Measurements from ENCODE around the gene KLHL11. TPM values are rescaled to one million over a fixed set of nuclear protein-coding genes. Genes with fewer than 3 reads are reported as not detected.
"Not testable (repeated sequence)": the region's sequence is repeated elsewhere in the genome, so short reads cannot be mapped to it uniquely, and the experiment has no call there.

Gene KLHL11
- total and polyA plus RNA-seq, 2 experiments from 2014 or later: 12.5 to 28.5 TPM

DNA sequence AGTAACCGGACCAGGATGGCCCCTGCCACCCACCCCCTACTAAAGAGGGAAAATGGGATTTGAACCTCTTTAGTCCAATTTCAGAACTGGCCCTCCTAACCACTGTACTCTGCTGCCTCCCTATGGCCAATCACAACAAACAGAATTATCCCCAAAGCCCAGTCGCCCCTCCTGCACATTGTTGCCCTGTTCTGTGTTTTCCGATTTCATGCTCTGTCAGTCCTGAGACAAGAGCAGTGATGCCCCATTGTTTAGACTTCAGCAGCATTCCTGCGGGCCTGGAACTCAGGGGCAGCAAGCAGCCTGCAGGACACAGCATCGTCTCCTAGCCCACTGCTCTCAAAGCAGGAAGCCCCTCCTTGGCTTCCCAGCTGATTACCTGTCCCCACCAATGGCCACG is 20.5 kb upstream of the KLHL11 start:
- H3K36me3 ChIP-seq (ENCODE audit: low read depth): peaks cover 77% of the 10 kb centered on the region
- H3K27ac ChIP-seq: no peak overlapping the region
- H3F3A ChIP-seq (ENCODE audit: insufficient read depth): peaks cover 25% of the 10 kb centered on the region
- no peaks in the 10 kb centered on the region for H3K9me3 ChIP-seq (ENCODE audit: low read depth)
- no peaks in the 10 kb centered on the region for H3K4me1 ChIP-seq (ENCODE audit: insufficient read depth)
- no peaks in the 10 kb centered on the region for H3K9me2 ChIP-seq (ENCODE audit: insufficient read depth)
- DNase-seq: no peak
- no peaks in the 10 kb centered on the region for H4K20me1 ChIP-seq (ENCODE audit: insufficient read depth)
- TF ChIP-seq EZH2phosphoT487 (IDR thresholded peaks at IDR 0.05; ENCODE audit: insufficient read depth, low read depth): no peak
- no peak for TF ChIP-seq EZH2 (IDR thresholded peaks at IDR 0.05; ENCODE audit: insufficient read depth, poor library complexity, severe bottlenecking)
- H3K27me3 ChIP-seq (replicated peaks; ENCODE audit: insufficient read depth): no peaks in the 10 kb centered on the region
- no peak overlapping the region for H3K4me3 ChIP-seq
- H2AFZ ChIP-seq: no peak overlapping the region
- H3K4me2 ChIP-seq (ENCODE audit: unreplicated experiment): no peak overlapping the region
- in situ Hi-C loops (cut with MboI): no loop called here
- 82 to 84% methylated on average over 6 of the region's 6 CpGs for WGBS, 2 experiments (ENCODE audit: low coverage in 1 of 2, low lambda C conversion rate in 2 of 2, missing lambda C conversion rate in 2 of 2)
- H3K9ac ChIP-seq: no peak overlapping the region
- H3K79me2 ChIP-seq (ENCODE audit: insufficient read depth): peaks cover 80% of the 10 kb centered on the region

DNA sequence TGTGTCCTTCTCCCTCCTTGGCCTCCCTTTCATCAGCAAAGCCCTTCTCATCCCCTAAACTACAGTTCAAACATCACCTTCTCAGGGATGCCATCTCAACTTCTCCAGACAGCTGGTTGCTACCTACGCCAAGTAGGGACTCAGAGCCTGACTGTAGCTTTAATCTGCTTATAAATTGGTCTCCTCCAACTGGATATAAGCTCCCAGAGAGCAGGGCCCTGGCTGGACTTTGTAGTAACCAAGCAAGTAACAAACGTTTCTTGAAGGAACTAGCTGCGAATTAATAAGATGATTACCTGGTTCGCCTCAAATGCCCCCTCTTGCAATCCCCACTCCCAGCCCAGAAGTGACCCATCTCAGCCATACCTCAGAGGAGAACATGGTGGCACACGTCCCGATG is 17.5 kb upstream of the KLHL11 start:
- no peak overlapping the region for H3K27ac ChIP-seq
- H3K9me2 ChIP-seq (ENCODE audit: insufficient read depth): no peaks in the 10 kb centered on the region
- H3K9me3 ChIP-seq (ENCODE audit: low read depth): no peaks in the 10 kb centered on the region
- no peak for DNase-seq
- no peak overlapping the region for H3K9ac ChIP-seq
- H3K4me2 ChIP-seq (ENCODE audit: unreplicated experiment): no peak overlapping the region
- H4K20me1 ChIP-seq (ENCODE audit: insufficient read depth): no peaks in the 10 kb centered on the region
- H3K79me2 ChIP-seq (ENCODE audit: insufficient read depth): peaks cover 78% of the 10 kb centered on the region
- TF ChIP-seq EZH2phosphoT487 (IDR thresholded peaks at IDR 0.05; ENCODE audit: insufficient read depth, low read depth) (no peak), EZH2 (IDR thresholded peaks at IDR 0.05; ENCODE audit: insufficient read depth, poor library complexity, severe bottlenecking) (no peak)
- no peaks in the 10 kb centered on the region for H3K4me1 ChIP-seq (ENCODE audit: insufficient read depth)
- WGBS, 2 experiments (ENCODE audit: low coverage in 1 of 2, low lambda C conversion rate in 2 of 2, missing lambda C conversion rate in 2 of 2): 87 to 92% methylated on average over 6 of the region's 6 CpGs
- no peaks in the 10 kb centered on the region for H3K27me3 ChIP-seq (replicated peaks; ENCODE audit: insufficient read depth)
- no peak overlapping the region for H2AFZ ChIP-seq
- in situ Hi-C loops (cut with MboI): no loop called here
- H3K36me3 ChIP-seq (ENCODE audit: low read depth): peaks cover 72% of the 10 kb centered on the region
- peaks cover 25% of the 10 kb centered on the region for H3F3A ChIP-seq (ENCODE audit: insufficient read depth)
- no peak overlapping the region for H3K4me3 ChIP-seq

DNA sequence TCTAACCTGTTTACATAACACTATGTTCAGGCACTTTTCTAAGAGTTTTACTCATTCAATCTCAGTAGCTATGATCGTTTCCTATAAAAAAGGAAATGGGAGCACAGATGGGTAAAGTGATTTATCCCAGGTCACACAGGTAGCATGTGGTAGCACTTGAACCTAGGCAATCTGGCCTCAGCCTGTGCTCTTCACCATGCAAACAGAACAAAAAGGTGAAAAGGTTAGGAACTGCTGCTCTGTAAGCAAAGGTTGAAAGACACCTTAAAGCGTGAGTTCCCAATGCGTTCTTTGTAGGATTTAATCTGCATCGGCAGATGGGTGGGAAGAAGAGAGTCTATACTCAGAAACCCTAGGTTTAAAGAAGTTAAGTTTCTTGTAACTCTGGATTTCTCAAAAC is 14.9 kb upstream of the KLHL11 start:
- Histone ChIP-seq H4K20me1 (ENCODE audit: insufficient read depth) (no peaks in the 10 kb centered on the region), H3K4me2 (ENCODE audit: unreplicated experiment) (no peak overlapping the region), H3K4me1 (ENCODE audit: insufficient read depth) (no peaks in the 10 kb centered on the region), H3K36me3 (ENCODE audit: low read depth) (peaks cover 59% of the 10 kb centered on the region), H3K9ac (no peak overlapping the region), H3K9me2 (ENCODE audit: insufficient read depth) (no peaks in the 10 kb centered on the region), H3K79me2 (ENCODE audit: insufficient read depth) (peaks cover 53% of the 10 kb centered on the region), H3K9me3 (ENCODE audit: low read depth) (no peaks in the 10 kb centered on the region), H3K4me3 (no peak overlapping the region), H2AFZ (no peak overlapping the region), H3K27me3 (replicated peaks; ENCODE audit: insufficient read depth) (no peaks in the 10 kb centered on the region), H3K27ac (no peak overlapping the region), H3F3A (ENCODE audit: insufficient read depth) (peaks cover 14% of the 10 kb centered on the region)
- 87 to 88% methylated on average over 4 of the region's 4 CpGs for WGBS, 2 experiments (ENCODE audit: low coverage in 1 of 2, low lambda C conversion rate in 2 of 2, missing lambda C conversion rate in 2 of 2)
- no peak for DNase-seq
- TF ChIP-seq EZH2 (IDR thresholded peaks at IDR 0.05; ENCODE audit: insufficient read depth, poor library complexity, severe bottlenecking) (no peak), EZH2phosphoT487 (IDR thresholded peaks at IDR 0.05; ENCODE audit: insufficient read depth, low read depth) (no peak)
- in situ Hi-C loops (cut with MboI): no loop called here

DNA sequence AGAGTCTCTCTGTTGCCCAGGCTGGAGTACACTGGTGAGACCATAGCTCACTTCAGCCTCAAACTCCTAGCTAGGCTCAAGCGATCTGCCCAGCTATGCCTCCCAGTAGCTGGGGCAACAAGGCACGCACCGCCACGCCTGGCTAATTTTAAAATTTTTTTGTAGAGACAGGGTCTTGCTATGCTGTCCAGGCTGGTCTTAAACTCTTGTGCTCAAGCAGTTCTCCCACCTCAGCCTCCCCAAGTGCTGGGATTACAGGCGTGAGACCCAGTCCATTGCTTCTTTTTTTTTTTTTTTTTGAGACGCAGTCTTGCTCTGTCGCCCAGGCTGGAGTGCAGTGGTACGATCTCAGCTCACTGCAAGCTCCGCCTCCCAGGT is 9.1 kb upstream of the KLHL11 start:
- H3K9ac ChIP-seq; DNase-seq; H4K20me1 ChIP-seq (ENCODE audit: insufficient read depth); H3K4me2 ChIP-seq (ENCODE audit: unreplicated experiment); H3K9me3 ChIP-seq (ENCODE audit: low read depth); in situ Hi-C loops (cut with MboI); H3K27me3 ChIP-seq (replicated peaks; ENCODE audit: insufficient read depth); H2AFZ ChIP-seq; H3K9me2 ChIP-seq (ENCODE audit: insufficient read depth); H3K4me1 ChIP-seq (ENCODE audit: insufficient read depth); H3K4me3 ChIP-seq; H3K27ac ChIP-seq: not testable (repeated sequence)
- H3F3A ChIP-seq (ENCODE audit: insufficient read depth): peaks cover 47% of the 10 kb centered on the region
- 89 to 100% methylated on average over 5 to 9 of the region's 9 CpGs for WGBS, 2 experiments (ENCODE audit: low coverage in 1 of 2, low lambda C conversion rate in 2 of 2, missing lambda C conversion rate in 2 of 2)
- peaks cover 71% of the 10 kb centered on the region for H3K36me3 ChIP-seq (ENCODE audit: low read depth)
- peaks cover 11% of the 10 kb centered on the region for H3K79me2 ChIP-seq (ENCODE audit: insufficient read depth)

DNA sequence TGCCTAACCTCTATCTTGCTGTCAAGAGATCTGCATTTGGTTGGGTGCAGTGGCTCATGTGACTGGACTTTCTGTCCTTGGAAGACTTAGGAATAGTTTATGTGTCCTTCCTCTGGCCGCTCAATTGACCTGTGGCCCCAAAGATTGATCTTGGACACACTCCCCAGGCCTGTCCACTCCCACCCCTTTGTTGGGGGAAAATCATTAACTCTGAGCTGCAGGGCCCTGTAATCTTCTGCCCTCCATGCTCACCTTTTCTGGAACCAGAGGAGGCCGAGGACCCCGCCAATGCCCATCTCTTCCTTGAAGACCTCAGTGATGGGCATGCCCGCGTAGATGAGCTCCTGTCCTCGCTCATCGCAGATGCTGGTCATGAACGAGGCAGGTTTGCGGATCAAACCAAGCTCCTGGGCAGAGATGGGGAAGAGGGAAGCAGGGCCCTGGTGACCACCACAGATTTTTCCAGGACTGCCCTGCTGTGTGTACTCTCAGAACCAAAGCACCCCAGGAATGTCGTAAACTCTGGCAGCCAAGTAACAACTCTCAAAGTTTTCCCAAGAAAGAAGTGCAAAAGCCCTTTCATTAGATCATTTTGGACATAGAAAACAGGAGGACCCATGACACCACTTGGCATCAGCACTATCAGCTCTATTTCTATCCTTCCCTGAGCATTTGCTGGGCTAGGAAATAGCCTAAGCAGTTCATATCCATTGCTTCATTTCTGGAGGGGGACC is 8.5 kb upstream of the KLHL11 start:
- Histone ChIP-seq H3K4me1 (ENCODE audit: insufficient read depth) (no peaks in the 10 kb centered on the region), H3K36me3 (ENCODE audit: low read depth) (peaks cover 73% of the 10 kb centered on the region), H2AFZ (no peak overlapping the region), H3K79me2 (ENCODE audit: insufficient read depth) (peaks cover 8% of the 10 kb centered on the region), H3F3A (ENCODE audit: insufficient read depth) (peaks cover 53% of the 10 kb centered on the region), H3K9ac (no peak overlapping the region), H4K20me1 (ENCODE audit: insufficient read depth) (no peaks in the 10 kb centered on the region), H3K4me3 (no peak overlapping the region), H3K4me2 (ENCODE audit: unreplicated experiment) (no peak overlapping the region), H3K9me3 (ENCODE audit: low read depth) (no peaks in the 10 kb centered on the region), H3K27me3 (replicated peaks; ENCODE audit: insufficient read depth) (no peaks in the 10 kb centered on the region), H3K27ac (no peak overlapping the region), H3K9me2 (ENCODE audit: insufficient read depth) (no peaks in the 10 kb centered on the region)
- WGBS, 2 experiments (ENCODE audit: low coverage in 1 of 2, low lambda C conversion rate in 2 of 2, missing lambda C conversion rate in 2 of 2): 98 to 99% methylated on average over 10 of the region's 10 CpGs
- TF ChIP-seq EZH2 (IDR thresholded peaks at IDR 0.05; ENCODE audit: insufficient read depth, poor library complexity, severe bottlenecking) (no peak), EZH2phosphoT487 (IDR thresholded peaks at IDR 0.05; ENCODE audit: insufficient read depth, low read depth) (no peak)
- in situ Hi-C loops (cut with MboI): no loop called here
- peak; percentile 18 for DNase-seq
